HG02885 (cell line): ENCODE results near the gene MGAT4C.
"Not testable (repeated sequence)": the region's sequence is repeated elsewhere in the genome, so short reads cannot be mapped to it uniquely, and the experiment has no call there.

Source experiments
- ATAC-seq: cut with Tn5 transposase; IDR thresholded peaks from one replicate; pipeline ENCODE4 v1.9.1; 2021; ENCODE audit warnings: mild to moderate bottlenecking; ENCODE audit not compliant: unreplicated experiment, poor library complexity

The MGAT4C gene

DNA sequence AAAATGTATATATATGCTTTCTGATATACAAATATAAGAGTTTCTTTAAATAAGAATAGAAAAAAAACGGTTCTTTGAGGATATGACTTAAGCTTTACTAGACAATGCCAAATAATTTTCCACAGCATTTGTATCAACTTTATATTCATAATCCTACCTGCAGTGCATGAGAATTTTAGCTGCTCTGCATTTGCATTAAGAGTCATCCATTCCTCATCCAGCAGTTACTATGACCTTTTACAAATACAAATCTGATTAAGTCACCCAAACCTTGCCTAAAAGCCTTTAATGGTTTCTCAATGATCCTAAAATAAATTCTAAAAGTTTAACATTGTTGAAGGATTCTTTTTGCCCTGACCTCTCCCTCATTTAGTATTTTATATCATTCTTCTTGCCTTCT is 116.5 kb downstream of the MGAT4C start:
- ATAC-seq = no peak

DNA sequence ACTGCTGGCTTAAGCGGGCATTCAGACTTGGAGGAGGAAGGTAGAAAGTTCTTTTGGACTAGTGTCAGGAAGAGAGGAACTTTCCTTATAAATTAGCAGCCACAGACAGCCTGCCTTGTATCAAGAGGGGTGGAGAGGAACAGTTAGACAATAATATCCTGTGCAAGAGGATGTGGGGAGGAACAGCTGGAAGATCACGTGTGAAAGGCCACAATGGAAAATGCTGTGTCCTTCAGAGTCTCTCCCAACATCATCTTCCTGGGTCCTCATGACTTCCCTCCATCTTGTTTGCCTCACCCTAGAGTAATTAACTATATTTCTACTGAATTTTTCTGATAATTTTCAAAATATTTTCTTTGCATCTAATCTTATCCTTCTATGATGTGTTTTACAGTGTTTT is 117.4 kb downstream of the MGAT4C start:
- ATAC-seq = no peak

DNA sequence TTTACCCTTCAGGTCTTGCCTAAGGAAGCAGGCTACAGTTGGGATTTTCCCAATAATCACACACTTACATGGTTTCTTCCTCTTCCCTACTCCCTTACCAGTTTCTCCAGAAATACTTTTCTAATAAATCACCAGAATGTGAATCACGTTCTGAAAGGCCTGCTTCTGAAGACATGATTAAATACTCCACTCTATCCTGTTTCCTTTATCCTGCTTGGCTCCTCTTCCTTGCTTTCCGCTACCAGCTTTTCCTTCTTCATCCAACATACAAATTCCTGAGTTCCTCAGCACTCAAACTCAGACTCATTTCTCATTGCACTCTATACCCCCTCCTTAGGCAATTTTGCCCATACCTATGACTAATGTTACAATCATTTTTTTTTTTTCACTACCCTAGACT is 118.3 kb downstream of the MGAT4C start:
- no peak for ATAC-seq

DNA sequence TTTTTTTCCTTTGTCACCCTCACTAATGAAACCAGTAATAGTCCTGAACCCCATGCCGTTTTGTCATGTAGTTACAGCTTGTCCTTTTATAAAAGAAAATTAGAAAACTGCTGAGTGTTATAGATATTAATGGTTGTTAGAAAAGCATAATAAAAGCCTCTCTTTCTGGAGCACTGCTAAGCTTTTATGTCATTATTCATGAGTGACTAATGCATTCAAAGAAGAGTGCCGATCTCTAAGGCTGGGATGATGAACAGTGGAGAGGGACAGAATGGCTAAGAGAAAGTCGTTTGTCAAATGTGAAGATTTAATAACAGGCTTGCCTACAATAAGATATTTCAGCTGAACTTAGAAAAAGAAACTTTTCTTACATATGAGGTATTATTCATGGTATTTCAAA is 121.6 kb downstream of the MGAT4C start:
- ATAC-seq = no peak

DNA sequence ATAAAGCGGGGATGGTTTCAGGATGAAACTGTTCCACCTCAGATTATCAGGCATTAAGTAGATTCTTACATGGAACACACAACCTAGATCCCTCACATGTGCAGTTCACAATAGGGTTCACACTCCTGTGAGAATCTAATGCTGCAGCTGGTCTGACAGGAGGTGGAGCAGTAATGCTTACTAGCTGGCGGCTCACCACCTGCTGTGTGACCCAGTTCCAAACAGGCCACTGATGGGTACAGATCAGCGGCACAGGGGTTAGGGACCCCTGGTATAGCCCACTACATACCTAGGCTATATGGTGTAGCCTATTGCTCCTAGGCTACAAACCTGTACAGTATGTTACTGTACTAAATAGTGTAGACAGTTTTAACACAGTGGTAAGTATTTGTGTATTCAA is 129.3 kb downstream of the MGAT4C start:
- not testable (repeated sequence) for ATAC-seq

DNA sequence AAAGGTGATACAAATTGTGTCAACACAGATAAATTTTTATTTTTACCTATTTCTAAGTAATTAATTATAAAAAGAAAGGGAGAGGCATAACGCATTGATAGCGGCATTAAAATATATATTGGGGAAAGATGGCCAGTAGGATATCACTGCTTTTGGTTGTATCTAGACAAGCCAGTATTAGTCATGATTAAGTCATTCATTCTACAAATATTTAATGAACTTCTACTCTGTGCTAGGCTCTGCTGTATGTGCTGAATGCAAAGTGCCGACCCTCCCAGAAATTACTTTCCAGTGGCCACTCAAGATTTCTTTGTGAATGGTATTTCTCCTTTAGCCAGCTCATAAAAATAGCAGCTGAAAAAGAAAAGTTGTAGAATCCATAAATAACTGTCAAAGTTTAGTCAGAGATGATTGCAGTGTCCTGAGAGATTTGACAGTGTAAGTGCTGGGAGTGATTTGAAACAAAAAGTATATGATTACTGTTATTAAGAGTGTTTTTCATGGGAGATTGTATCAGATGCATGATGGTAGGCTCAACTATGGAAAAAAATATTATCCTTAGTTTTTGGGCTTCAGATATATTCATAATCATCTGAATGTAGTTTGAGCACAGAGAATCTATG is 133.2 kb downstream of the MGAT4C start:
- ATAC-seq = no peak

DNA sequence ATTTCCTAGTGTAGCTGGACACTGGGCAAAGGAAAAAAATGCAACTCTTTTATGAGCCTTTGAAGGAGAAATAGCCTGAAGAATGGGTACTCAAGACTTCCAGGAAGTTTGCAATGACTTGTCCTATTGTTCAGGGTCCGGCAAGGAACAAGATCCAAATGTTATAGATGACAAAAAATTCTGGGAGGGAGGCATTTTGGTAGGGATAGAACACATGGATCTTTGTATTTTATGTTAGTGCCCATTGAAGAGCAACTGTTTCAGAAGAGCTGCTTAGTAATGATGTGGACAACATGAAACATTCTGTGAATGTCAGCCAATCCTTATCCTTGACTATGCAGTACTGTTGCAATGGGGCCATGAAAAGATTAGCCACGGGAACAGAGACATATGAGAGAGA is 138.0 kb downstream of the MGAT4C start:
- no peak for ATAC-seq

DNA sequence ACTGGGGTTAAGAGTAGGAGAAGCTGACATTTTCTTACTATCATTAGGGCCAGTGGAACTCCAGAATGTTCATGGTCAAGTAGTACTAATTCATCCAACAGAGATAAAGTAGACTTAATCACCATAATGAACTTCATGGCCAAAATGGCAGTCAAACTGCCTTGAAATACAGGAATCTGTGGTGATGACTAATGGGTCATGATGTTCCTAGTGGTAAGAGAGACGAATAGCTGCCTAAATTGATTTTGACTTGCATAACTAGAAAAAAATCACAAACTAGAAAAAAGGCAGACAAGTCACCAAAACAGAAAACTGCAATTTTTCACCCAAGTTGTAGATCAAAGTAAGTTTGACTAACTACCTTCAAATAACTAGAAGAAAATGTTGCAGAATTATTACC is 138.5 kb downstream of the MGAT4C start:
- ATAC-seq = no peak

DNA sequence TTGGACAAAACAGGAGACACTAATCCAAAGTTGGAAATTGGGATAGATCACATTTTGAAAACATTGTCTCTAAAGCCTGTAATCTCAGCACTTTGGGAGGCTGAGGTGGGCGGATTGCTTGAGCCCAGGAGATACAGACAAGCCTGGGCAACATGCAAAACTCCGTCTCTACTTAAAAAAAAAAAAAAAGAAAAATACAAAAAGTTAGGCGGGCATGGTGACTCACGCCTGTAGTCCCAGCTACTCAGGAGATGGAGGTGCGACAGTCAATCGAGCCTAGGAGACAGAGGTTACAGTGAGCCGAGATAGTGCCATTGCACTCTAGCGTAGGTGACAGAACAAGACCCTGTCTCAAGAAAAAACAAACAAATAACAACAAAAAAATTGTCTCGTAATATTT is 152.1 kb downstream of the MGAT4C start:
- no peak for ATAC-seq

DNA sequence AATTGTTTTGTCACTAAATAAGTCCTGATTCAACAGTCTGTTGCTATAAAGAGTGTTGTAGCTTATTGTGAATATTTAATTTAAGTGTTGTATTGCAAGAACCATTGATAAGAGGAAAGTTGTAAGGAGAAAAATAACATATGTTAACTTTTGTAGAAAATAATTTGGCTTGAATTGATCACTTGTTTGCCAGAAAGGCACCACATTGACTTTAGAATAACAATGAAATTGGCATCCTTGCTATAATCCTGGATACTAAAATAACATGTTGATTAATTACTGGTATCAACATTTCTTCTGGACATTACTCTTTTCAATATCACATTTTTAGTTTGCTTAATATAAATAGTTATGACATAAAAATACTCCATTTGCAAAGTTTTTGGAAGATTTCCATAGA is 159.0 kb downstream of the MGAT4C start:
- ATAC-seq = no peak

DNA sequence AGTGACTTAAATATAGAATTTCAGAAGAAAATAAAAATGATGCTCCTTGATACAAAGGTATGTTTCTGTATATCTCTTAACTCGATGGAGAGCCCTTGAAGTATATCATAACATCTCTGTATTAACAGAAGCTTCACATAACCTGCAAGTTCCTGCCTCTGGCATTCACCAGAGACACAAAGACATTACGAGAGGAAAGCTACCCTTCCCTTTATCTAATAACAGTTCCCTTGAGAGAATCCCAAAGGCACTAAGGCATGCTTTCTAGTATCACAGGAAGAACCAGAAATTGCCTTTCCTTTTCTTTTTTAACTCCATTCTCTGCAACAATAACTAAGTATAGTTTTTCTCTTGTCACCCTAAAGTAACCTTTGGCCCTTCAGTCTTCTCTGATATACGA is 164.5 kb downstream of the MGAT4C start:
- ATAC-seq = no peak

DNA sequence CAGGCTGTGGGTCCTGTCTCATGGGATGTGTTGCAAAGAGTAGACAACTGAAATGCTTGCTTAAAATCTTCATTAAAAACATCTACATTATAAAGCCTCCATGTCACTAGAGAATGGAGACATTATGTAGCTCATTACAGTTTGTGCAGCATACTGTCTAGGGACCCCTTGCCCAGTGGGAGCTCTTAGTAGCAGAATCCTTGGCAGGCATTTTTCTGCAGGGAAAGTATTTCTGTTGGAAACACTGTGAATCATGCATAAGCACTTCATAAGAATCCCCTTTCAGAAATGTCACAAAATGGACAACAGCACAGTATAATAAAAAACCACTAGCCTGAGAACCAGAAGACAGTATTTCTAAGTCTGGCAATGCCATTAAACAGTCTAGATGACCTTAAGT is 174.3 kb downstream of the MGAT4C start:
- no peak for ATAC-seq

DNA sequence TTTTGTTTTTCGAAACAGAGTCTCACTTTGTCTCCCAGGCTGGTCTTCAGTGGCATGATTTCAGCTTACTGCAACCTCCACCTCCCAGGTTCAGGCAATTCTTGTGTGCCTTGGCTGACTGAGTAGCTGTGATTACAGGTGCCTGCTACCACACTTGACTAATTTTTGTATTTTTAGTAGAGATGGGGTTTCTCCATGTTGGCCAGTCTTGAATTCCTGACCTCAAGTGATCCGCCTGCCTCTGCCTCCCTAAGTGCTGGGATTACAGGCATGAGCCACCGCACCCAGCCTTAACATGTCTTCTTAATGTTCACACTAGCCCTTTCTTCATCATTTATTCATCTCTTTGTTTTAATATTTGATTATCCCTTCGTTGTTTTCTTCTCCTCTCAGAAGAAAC is 197.1 kb downstream of the MGAT4C start:
- not testable (repeated sequence) for ATAC-seq

DNA sequence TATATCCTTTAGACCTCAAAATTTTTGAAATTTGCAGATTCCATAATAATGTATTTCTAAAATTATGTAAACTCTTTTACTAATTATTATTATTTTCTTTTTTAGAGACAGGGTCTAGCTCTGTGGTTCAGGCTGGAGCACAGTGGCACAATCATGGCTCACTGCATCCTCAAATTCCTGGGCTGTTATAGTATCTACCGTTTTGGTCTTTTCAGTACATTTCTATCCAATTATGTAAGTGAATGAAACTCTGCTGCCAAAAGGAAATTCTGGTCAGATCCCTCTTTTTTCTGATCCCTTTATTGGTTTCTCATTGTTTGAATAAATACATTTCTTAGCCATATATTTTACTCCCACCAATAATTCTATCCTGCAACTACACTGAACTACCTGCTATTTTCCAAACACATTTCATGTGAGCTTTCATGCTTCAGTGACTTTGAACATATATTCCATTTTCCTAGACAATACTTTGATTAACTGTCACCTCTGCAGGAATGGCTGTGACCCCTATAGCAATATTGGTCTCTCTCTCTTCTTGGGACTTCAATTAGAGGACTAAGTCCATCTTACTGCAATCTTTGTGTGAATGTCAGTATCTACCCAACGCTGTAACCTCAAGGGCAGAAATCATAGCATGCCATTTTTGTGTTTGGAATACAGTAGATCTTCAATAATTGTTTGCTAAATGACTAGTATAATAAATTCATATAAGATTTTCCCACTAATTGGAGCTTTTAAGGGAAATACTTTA is 198.9 kb downstream of the MGAT4C start:
- no peak for ATAC-seq

DNA sequence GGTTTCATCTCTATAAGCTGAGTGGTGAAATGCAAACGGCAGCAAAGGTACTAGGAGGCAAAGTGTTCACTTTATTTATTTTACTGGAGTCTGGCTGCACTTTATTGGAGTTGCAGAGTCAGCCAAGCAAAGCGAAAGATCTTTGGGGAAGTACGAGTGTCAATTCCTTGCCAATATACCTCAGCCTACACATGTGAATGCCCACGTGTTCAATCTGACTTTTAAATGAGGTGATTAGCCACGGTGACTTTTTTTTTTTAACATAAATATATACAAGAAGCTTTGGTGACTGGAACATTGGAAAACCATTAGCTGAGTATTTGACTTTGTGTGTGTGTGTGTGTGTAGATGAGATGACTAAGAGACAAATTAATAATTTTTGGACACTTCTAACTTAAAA is 203.3 kb downstream of the MGAT4C start:
- no peak for ATAC-seq

DNA sequence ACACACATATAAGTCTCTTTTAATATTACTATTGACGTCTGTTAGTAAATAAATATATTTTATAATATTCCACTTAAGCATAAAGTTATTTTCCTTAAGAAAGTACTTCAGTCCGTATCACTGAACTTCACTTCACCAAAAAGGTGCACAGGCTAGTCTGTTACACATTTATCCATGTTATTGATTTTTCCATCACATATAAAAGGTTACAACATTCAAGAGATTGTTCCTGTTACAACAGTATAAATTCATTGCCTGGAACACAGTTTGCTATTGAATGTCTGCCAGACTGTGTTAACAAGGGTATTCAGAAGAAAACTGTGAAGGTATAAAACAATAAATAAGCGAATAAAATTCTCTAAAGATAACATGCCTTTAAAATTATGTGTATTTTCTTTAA is 206.2 kb downstream of the MGAT4C start:
- ATAC-seq = no peak

DNA sequence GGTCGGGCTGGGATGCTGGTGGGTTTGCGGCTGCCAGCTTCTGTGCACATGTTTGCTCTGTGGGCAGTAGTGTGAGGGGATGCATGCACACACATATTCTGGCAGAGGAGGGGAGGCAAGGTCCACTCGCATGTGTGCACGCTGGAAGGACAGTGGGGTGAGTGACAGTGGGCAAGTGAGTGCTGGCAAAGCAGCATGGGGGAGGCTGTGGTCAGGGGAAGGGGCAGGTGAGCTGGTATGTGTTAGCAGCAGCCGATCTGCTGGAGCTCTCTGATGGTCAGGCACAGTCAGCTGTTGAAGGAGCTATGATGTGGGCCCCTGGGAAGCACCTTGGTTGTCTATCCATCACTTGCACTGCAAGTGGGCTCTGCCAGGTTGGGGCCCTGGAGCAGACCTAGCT is 211.8 kb downstream of the MGAT4C start:
- no peak for ATAC-seq

DNA sequence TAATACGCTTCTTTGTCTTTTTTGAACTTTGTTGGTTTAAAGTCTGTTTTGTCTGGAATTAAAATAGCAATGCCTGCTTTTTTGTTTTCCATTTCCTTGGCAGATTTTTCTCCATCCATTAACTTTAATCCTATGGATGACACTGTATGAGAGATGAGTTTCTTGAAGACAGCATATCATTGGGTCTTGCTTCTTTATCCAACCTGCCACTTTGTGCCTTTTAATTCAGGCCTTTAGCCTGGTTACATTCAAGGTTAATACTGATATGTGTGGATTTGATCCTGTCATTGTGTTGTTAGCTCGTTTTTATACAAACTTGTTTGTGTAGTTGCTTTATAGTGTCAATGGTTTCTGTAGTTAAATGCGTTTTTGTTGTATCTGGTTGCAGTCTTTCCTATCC is 214.1 kb downstream of the MGAT4C start:
- ATAC-seq = no peak

DNA sequence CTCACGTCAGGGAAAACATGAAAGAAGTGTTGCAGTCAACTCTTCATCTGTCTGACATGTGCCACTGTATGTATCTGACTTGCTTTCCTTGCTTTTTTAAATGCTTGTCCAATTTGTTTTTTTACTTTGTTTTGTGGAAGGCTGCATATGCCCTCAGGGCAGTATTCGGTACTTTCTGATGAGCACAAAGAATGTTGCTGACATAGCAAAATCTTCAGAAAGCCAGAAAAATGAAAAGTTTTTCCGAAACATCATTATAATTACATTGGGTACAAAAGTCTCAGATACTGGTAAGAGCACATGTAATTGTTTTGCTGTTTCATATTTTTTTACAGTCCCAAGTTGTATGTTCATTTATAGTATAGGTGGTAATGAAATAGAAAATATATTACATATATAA is 237.8 kb downstream of the MGAT4C start:
- ATAC-seq = no peak

DNA sequence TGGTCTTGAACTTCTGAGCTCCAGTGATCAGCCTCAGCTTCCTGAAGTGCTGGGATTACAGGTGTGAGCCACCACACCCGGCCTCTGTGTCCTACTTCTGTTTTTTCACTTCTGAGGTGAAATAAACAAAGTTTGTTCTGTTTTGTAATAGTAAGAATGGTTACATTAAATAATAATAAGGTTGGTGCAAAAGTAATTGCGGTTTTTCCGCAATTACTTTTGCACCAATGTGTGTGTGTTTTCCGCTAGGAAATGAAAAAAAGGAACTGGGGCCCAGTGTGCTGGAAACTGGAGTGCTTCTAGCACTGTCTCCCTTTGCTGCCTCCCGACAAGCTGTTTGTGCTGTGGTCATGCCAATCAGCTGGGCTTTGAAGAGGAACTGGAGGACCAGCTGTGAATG is 241.2 kb downstream of the MGAT4C start:
- no peak for ATAC-seq

DNA sequence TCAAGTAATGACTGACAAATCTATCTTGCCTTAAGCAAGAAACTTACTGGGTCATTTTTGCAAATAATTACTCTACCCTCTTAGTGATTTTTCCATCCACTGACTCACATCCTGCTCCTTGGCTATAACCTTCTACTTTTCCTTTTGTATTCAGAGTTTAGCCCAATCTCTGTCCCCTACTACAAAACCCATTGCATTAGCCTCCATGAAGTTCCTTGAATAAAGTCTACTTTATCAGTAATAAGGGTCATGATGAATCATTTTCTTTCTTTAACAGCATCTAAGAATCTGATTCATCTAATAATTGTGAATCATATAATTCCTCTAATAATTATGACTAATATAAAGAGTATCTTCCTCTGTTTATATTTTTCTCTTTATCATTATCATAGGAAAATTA is 249.5 kb downstream of the MGAT4C start:
- no peak for ATAC-seq

DNA sequence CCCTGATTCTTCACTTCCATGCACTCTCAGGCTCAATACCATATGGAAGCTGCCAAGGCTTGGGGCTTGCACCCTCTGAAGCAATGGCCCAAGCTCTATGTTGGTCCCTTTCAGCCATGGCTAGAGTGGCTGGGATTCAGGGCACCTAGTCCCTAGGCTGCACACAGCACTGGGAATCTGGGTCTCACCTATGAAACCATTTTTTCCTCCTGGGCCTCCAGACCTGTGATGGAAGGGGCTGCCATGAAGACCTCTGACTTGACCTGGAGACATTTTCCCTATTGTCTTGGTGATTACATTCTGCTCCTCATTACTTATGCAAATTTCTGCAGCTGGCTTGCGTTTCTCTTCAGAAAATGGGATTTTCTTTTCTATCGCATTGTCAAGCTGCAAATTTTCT is 258.1 kb downstream of the MGAT4C start:
- ATAC-seq = no peak
